GM18909 (cell line): ENCODE measurements around the gene C1orf105.

Source experiments
- ATAC-seq: cut with Tn5 transposase; IDR thresholded peaks from one replicate; pipeline ENCODE4 v1.9.1; 2021; ENCODE audit warnings: mild to moderate bottlenecking; ENCODE audit not compliant: unreplicated experiment, poor library complexity

Gene C1orf105

DNA sequence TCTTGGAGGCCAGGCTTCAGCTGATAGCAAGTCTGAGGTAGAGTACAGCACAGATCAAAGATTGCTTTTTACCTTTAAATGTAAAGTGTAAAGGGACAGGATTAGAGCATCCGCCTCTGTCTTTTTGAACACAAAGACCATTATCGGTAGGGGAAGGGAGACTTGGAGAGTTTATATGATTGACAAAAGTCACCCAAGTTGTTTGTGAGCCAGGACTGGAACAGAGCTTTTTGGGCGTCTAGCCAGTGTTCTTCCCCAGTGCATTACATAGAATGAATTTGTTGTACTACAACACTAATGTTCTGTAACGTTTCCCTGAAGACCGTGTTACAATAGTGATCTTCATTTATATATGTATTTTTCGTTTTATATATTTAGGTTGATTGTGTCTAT lies 32.7 kb downstream of the C1orf105 start:
- no peak for ATAC-seq

DNA sequence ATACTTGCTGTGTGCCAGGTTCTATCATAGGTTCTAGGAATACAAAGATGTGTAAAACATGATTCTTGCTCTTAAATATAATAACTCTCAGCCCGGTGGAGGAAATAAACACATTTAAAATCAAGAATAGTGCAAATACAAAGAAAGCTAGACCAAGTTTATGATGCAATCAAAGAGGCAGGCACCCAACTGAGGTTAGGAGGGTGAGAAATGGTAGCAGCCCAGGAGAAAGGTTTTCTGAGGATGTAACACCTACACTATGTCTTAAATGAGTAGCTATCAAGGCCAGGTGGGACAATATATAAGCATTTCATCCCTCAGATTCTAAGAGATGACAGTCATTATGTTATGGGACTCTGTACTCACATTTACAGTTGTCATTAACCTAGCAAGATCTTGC lies 33.1 kb downstream of the C1orf105 start:
- ATAC-seq, result no peak

DNA sequence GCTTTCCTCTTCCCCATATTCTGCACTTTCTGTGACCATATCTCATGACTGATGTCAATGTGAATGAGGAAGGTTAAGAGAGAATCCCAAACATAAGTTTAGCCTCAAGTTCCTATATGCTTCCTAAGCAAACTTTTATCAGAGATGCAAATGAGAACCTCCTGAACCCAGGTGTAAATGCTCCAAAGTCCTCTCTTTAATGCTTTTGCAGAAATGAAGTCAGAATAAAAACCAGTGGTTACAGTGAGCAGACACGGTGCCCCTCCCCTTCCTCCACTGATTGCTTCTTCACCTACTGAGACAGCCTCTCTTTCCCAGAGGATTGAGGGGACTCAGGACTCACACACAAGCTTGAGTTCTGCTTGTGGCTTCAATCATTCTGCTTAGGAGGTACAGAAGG lies 35.0 kb downstream of the C1orf105 start:
- no peak for ATAC-seq

DNA sequence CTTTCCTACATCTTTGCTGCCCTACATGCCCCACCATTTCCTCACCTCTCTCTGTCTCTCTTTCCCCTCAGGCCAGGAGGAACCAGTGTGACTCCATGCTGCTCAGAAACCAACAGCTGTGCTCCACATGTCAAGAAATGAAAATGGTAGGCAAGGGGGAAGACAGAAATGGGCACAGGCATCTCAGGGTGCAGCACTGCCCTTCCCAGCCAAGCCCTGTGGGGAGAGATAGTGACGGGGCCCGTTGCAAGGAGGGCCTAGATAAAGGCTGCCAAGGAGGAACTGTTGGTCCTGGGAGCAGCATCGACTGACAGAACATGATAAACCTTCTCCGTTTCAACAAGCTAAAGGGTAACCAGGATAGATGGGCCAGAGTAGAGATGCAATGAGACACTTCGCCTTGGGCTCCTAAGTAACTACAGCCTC lies 35.9 kb downstream of the C1orf105 start:
- ATAC-seq, result no peak

DNA sequence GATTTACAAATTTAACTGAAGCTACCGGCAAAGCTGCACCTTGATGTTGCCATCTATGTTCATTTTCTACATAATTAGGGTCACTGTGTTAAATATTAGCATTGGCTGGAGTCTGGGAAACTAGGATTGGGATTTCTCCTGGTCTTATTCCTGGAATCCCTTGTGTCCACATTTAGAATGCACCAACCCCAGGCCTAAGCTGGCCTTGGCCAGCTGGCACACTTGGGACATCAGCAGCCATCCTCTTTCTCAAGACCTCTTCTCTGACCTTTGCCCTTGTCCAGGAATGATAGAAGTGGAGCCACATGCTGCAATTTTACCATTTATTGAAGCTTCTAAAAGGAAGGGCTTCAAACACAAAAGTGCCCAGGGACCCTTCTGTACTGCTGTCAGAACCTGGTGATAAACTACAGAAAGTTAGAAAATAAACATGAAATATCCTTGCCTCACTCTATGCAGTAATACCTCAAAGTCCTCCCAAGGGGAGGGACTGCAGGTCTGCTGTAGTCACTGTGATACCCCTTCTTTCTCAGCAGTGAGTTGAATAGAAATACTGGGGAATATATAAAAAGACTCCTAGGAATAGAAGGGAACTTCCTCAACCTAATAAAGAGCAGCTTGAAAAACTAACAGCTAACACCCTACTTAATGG lies 37.1 kb downstream of the C1orf105 start:
- ATAC-seq, result no peak

DNA sequence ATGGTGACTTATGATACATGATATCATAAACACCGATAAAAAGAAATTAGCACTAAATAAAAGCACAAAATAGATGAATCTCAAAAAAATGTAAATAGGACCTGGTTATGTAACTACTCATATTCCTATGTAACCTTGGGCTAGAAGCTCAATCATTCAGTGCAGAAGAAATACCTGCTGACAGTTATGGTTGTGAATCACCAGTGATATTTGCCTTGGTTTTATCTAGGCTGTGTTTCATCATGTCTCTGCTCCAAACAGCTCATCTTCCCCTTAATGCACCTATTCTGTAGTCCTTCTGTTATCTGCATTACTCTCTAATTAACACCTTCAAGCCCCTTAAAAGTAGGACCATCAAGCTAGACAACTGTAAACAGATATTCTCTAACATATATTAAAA lies 39.7 kb downstream of the C1orf105 start:
- ATAC-seq, result no peak

DNA sequence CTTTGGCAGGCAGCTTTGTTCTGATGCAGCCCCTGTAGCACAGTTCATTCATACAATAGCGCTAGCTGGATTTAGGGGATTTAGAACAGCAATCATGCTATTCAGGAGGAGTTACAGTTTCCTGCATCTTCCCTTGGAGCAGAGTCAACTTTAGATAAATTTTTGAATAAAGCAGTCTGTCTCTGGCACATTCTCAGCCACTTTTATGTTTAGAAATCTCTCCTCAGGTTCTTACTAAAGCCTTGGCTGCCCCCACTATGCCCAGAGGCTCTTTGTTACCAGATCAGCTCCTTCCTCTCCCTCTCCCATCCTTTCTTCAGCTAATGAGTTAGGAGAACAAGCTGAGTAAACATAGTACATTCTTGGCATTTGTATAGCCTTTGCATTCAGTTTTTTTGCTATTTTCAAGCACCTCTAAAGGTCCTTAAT lies 40.4 kb downstream of the C1orf105 start:
- no peak for ATAC-seq

DNA sequence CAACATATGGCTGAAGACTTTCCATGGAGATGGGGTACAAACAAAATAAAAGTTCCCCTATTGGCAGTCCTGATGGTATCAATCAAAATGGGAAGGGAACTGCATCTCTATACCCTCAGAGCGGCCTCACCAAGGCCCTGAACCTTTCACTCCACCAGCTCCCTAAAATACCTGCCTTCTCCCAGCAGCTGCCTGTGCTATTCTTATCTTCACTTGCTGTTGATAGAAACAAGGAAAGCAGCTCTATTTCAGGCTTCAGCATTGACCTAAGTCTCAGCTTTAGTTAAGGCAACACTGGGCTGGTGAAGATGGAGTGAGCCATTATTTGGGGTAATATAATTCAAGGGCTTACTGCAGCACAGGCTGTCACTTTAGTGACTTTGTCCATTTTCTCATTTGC lies 45.1 kb downstream of the C1orf105 start:
- no peak for ATAC-seq

DNA sequence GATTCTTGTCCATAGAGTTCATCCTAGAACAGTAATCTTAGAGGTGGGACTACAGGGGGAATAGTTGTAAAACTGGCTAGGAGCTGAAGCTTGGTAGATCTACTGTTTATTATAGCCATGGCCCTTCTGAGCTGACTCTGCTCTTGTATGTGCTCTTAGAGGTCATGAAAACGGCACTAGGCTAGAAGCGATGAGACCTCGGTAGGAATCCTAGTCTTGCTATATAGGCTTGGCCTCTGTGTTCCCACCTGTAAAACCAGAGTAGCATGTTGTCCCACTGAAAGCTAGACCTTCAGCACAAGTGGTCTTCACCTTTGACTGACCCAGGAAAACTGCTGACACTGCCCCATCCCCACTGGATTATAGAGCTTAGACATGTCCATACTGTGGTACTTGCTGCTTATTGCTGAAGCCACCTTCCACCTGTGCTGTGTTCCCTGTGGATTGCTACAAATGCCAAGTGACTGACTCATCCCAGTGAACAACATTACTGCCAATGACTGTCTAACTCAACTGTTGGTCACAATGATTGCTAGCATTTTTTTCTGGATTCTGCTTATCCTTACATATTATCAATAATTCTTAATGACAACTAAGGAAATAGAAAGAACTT lies 46.4 kb downstream of the C1orf105 start:
- no peak for ATAC-seq

DNA sequence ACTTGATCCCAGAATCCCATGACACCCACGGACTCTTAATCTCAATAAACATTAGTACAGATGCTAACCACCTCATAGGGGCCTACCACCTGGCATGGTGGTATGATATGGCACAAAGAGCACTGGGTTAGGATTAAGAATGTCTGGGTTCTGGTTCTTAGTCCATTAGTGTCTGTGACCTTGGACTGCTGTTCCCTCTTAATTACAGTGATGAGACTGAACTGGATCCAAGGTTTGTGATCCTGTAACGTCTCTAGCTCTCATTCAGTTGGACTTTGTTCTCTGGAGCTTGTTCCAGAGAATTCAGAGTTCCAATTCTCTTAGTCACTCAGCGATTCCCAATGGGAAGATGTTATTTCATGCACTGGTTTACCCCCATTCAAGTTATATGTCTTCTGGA lies 47.0 kb downstream of the C1orf105 start:
- no peak for ATAC-seq

DNA sequence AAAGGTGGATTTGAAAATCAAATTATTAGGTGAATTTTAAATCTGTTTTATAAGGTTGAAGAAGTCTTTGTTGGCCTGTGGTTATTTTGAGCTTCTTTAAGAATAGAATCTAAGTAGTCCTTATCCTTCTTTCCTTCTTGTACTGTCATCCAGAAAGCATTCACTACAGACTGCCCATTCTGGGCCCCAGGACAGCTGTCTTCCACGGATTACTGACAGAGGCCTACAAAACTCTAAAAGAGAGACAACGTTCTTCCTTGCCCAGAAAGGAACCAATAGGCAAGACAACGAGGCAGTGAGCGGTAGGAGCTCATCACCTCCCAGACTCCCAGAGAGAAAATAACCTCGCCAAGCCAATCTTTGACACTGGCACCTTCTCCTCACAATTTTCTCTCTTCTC lies 47.8 kb downstream of the C1orf105 start:
- no peak for ATAC-seq

DNA sequence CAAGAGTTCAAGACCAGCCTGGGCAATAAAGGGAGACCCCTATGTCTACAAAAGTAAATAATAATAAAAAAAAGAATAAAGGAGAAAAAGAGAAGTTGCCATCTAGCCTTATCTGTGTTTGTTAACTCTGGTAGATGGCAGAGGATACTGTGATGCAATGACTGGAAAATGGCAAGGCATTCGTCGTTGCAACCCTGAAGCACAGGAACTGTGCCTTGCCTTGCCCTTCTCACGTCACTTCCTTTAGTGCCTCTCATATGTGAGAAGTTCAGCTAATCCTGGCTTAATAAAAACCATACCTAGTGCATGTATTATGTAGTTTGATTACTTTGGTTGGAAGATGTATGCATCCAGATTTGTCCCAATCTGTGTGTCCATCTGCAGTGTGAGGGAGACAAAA lies 49.2 kb downstream of the C1orf105 start:
- ATAC-seq, result no peak

DNA sequence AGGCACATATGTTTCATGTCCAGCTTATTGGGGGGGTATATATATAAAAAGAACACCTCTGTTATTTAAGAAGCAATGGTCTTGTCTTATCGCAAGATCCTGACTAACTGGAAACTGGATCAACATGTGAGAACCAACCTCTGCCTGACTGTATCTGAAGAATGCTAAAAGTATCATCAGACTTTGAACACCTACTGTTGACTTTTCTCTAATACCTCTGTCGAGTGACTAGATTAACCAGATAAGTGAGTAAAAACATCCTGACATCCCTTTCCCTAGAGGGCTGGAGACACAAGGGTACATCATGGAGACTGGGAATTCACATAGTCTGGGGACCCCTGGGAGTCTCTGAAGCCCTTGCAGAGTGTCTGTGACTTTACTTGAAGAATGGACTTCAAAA lies 49.7 kb downstream of the C1orf105 start:
- no peak for ATAC-seq

DNA sequence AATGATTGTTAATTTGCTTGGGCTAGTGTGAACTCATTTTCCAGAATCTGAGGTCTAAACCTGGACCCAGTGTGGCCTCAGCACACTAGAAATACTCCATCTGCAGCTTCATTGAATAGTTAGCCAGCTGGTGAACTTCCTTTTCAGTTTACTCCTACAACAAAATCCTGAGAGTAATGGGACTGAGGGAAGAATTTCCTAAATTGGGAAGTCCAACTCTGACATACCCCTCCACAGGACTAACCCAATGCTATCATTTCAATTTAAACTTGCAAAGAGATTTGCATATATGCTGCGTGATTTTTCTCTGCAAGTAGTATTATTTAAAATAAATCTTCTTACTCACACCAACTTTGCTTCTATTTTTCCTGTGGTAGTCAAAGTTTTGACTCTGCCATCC lies 51.2 kb downstream of the C1orf105 start:
- no peak for ATAC-seq

DNA sequence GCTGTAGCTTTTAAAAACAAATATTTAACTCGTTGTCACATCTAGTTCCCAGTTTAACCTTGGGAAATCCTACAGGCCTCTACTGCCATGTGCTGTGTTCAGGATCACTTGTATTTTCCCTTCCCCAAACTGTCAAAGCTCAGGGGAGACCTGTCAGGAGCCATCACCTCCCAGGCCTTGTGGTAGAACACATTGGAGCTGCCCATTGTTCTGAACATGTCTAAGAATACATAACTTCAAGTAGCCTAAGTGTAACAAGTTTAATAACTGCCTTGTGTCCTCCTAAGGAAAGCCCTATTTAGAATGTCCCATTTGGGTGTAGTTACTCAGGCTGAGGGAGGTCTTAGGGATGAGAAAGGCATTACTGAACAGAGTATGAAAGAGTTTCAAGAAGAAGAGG lies 52.0 kb downstream of the C1orf105 start:
- no peak for ATAC-seq

DNA sequence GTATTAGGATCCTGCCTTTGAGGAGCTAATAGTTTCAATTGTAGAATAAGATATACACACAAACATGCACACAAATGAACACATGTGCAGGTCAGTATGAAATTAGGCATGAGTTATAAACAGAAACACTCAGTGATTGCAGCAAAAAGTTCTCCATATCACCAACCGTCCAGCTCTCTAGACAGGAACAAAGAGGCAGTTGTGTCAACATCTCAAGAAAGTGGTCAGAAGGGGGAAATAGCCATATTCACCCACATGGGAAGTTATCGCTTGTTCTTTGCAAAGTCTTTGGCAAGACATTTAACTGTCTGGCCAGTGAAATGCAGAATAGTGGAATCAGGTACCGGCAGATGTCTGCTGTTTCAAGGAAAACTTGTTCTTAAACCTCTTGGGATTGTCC lies 52.8 kb downstream of the C1orf105 start:
- ATAC-seq, result no peak

DNA sequence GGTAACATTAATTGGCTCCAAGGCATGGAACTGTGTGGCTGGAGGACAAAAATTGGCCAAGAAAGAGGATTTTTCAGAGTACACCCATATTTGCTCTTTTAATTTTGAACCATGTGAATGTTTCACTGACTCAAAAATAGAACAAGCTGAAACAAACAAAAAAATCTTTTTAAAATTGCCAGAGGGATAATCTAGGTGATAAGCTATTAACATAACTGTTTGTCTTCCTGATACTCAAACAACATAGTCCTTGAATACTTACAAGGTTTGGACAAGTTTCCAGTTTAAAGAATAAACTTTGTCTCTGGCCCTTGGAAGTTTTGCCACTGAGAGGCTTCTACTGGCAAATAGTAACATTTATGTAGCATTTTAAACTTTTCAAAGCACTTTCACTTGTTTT lies 53.4 kb downstream of the C1orf105 start:
- ATAC-seq, result no peak

DNA sequence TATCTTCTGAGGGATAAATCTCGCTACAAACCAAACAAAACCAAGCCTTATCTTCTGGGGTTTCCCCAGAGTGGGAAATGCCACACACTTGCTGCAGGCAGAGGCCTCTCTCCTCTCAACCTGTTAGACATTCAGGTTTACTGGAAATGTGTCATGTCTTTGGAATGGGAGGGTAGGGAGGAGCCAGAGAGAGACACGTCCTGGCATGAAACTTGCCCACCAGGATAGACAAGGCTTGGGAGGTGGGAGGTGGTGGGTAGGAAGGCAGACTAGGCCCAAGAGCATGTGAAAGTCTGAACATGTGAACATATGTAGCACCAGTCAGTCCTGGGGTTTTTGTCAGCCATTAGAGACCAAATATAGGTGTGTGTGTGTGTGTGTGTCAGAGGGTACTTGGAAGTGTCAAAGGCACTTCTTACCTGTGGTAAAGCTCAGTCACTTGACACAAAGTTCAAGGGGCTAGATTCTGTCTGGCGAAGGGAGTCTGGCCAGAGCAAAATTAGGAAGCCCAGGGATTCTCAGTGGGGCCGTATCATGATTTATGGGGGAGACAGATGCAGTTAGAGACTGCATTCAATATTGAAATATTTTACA lies 55.8 kb downstream of the C1orf105 start:
- ATAC-seq, result no peak

DNA sequence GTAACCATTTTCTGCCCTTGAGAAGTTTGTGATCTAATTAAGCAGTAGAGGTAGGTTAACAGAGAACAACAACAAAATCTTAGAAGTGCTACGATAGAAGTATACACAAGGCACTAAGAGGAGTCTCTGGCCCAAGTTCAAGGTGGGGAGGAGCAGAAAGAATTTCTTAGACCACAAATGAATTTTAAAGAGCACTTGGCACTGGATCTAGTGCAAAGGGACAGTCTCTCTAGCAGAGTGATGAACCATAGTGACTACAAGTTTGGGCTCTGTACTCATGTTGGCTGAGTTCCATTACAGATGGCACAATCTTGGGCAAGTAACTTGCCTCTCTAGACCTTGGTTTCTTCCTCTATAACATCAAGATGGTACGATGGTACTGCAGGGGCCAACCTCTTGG lies 56.7 kb downstream of the C1orf105 start:
- no peak for ATAC-seq

DNA sequence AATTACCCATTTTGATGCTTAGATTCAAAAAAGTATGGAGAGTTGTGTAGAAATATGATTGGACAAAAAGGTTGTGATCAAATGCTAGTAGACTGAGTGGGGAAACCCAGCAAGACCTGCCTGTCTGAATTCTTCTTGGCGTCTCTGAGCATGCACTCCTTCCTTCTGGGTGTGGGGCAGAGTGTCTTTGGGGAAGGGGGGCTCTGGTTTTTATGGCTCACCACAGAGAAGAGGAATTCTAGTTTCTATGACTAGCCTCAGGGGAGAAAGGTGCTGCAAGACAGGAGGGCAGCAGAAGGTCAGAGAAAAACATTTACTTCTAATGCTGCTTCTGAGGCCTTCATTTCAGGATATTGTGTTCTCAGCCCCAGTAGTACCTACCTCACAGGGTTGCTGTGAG lies 57.3 kb downstream of the C1orf105 start:
- ATAC-seq, result no peak

DNA sequence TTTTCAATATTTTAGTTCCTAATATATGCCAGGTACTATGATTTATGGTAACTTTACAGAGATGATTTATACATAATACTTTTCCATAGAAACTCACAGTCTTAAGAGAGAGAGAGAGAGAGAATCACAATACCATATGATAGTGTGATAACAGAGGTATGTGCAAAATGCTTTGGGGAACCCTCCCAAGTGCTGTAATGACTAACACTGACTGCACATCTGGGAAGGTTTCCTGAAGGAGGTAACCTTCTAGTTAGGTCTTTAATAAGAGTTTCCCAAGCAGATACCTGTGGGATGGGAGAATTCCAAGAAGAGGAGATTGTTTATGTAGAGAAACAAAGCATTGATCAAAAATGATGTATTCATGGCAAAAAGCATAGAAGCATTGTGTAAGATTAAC lies 58.0 kb downstream of the C1orf105 start:
- no peak for ATAC-seq

DNA sequence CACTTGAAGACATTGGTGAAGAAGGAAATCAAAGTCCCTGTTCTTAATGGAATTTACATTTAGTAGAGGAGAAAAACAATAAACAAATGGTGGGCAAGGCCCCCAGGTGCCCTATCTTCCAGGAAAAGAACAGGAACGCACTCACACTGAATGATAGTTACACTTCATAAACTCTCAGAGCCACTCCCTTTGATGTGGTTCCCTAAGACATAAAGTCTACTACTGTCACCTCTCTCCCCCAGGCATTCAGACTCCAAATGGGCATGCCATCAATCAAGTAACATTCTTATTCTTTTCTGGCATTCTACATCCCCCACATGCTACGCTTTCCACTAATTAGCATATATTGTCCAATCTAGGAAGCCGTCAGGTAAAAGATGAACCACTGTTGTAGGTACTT lies 59.9 kb downstream of the C1orf105 start:
- ATAC-seq, result no peak
